ENCODE measurements around the gene NT5M.

Gene NT5M

GRCh38 chr17:17366941-17367875 is 64.0 kb downstream of the NT5M start:
- Mint-ChIP-seq H3K4me3 (no peak overlapping the region), H3K27ac (no peak overlapping the region), H3K27me3 (peaks cover 0 to 5% of the 10 kb centered on the region in 2 donors), H3K9me3 (no peaks in the 10 kb centered on the region), H3K36me3 (ENCODE audit: insufficient read depth) (peaks cover 4% of the 10 kb centered on the region), H3K4me1 (ENCODE audit: low read depth in 2 of 2) (peaks cover 12% of the 10 kb centered on the region in 2 donors)
- no peak for ATAC-seq (replicated peaks)
- no peak for DNase-seq

- DNase-seq (no peak), ATAC-seq (replicated peaks) (no peak)
- no peak overlapping the region for H3K4me3 Mint-ChIP-seq
- H3K27me3 Mint-ChIP-seq = peaks cover 0 to 5% of the 10 kb centered on the region in 2 donors
- no peaks in the 10 kb centered on the region for H3K9me3 Mint-ChIP-seq
- H3K4me1 Mint-ChIP-seq (ENCODE audit: low read depth in 2 of 2) = peaks cover 12% of the 10 kb centered on the region in 2 donors
- no peak overlapping the region for H3K27ac Mint-ChIP-seq
- H3K36me3 Mint-ChIP-seq (ENCODE audit: insufficient read depth) = peaks cover 4% of the 10 kb centered on the region
Observed at GRCh38 chr17:17367931-17368330, 64.8 kb downstream of the NT5M start.

GRCh38 chr17:17370711-17371110 is 67.5 kb downstream of the NT5M start:
- Mint-ChIP-seq H3K9me3 (no peaks in the 10 kb centered on the region), H3K27ac (peak overlapping the region in 1 of 2 donors; percentile 56), H3K36me3 (ENCODE audit: insufficient read depth) (no peaks in the 10 kb centered on the region), H3K4me3 (no peak overlapping the region), H3K27me3 (peaks cover 0 to 5% of the 10 kb centered on the region in 2 donors), H3K4me1 (ENCODE audit: low read depth in 2 of 2) (no peaks in the 10 kb centered on the region)
- ATAC-seq (replicated peaks) (no peak), DNase-seq (no peak)

- Mint-ChIP-seq H3K27me3 (no peaks in the 10 kb centered on the region), H3K27ac (no peak overlapping the region), H3K9me3 (no peaks in the 10 kb centered on the region), H3K4me1 (ENCODE audit: low read depth in 2 of 2) (no peaks in the 10 kb centered on the region), H3K36me3 (ENCODE audit: insufficient read depth) (no peaks in the 10 kb centered on the region), H3K4me3 (no peak overlapping the region)
- no peak for ATAC-seq (replicated peaks)
- no peak for DNase-seq
Observed at GRCh38 chr17:17372856-17373520, 69.8 kb downstream of the NT5M start.

GRCh38 chr17:17375841-17376240 is 72.7 kb downstream of the NT5M start:
- DNase-seq = no peak
- no peak for ATAC-seq (replicated peaks)
- Mint-ChIP-seq H3K4me1 (ENCODE audit: low read depth in 2 of 2) (no peaks in the 10 kb centered on the region), H3K36me3 (ENCODE audit: insufficient read depth) (no peaks in the 10 kb centered on the region), H3K27me3 (peaks cover 4 to 15% of the 10 kb centered on the region in 2 donors), H3K4me3 (no peak overlapping the region), H3K27ac (no peak overlapping the region), H3K9me3 (no peaks in the 10 kb centered on the region)

GRCh38 chr17:17376362-17376761 is 73.2 kb downstream of the NT5M start:
- H3K9me3 Mint-ChIP-seq = no peaks in the 10 kb centered on the region
- DNase-seq (no peak), ATAC-seq (replicated peaks) (no peak)
- no peak overlapping the region for H3K4me3 Mint-ChIP-seq
- no peaks in the 10 kb centered on the region for H3K4me1 Mint-ChIP-seq (ENCODE audit: low read depth in 2 of 2)
- H3K36me3 Mint-ChIP-seq (ENCODE audit: insufficient read depth) = no peaks in the 10 kb centered on the region
- H3K27me3 Mint-ChIP-seq = peaks cover 7 to 15% of the 10 kb centered on the region in 2 donors
- H3K27ac Mint-ChIP-seq = no peak overlapping the region

- Mint-ChIP-seq H3K36me3 (ENCODE audit: insufficient read depth) (no peaks in the 10 kb centered on the region), H3K27ac (no peak overlapping the region), H3K4me1 (ENCODE audit: low read depth in 2 of 2) (no peaks in the 10 kb centered on the region), H3K4me3 (no peak overlapping the region), H3K27me3 (peaks cover 11 to 15% of the 10 kb centered on the region in 2 donors), H3K9me3 (no peaks in the 10 kb centered on the region)
- ATAC-seq (replicated peaks) = no peak
- no peak for DNase-seq
Observed at GRCh38 chr17:17377071-17377967, 74.1 kb downstream of the NT5M start.

- no peak overlapping the region for H3K4me3 Mint-ChIP-seq
- no peaks in the 10 kb centered on the region for H3K36me3 Mint-ChIP-seq (ENCODE audit: insufficient read depth)
- no peaks in the 10 kb centered on the region for H3K9me3 Mint-ChIP-seq
- H3K4me1 Mint-ChIP-seq (ENCODE audit: low read depth in 2 of 2) = no peaks in the 10 kb centered on the region
- ATAC-seq (replicated peaks) = no peak
- peaks cover 16 to 24% of the 10 kb centered on the region in 2 donors for H3K27me3 Mint-ChIP-seq
- no peak for DNase-seq
- H3K27ac Mint-ChIP-seq = no peak overlapping the region
Observed at GRCh38 chr17:17379197-17379991, 76.2 kb downstream of the NT5M start.

GRCh38 chr17:17380145-17380925 is 77.2 kb downstream of the NT5M start:
- no peaks in the 10 kb centered on the region for H3K36me3 Mint-ChIP-seq (ENCODE audit: insufficient read depth)
- no peak for ATAC-seq (replicated peaks)
- H3K27ac Mint-ChIP-seq = no peak overlapping the region
- no peak for DNase-seq
- H3K27me3 Mint-ChIP-seq = peaks cover 16 to 24% of the 10 kb centered on the region in 2 donors
- H3K9me3 Mint-ChIP-seq = no peaks in the 10 kb centered on the region
- H3K4me3 Mint-ChIP-seq = no peak overlapping the region
- H3K4me1 Mint-ChIP-seq (ENCODE audit: low read depth in 2 of 2) = no peaks in the 10 kb centered on the region

GRCh38 chr17:17381446-17382064 is 78.4 kb downstream of the NT5M start:
- no peak for ATAC-seq (replicated peaks)

GRCh38 chr17:17382065-17382459 is 78.9 kb downstream of the NT5M start:
- peaks cover 16 to 40% of the 10 kb centered on the region in 2 donors for H3K27me3 Mint-ChIP-seq
- H3K4me1 Mint-ChIP-seq (ENCODE audit: low read depth in 2 of 2) = no peaks in the 10 kb centered on the region
- no peak for DNase-seq
- no peaks in the 10 kb centered on the region for H3K36me3 Mint-ChIP-seq (ENCODE audit: insufficient read depth)
- ATAC-seq (replicated peaks) = no peak
- H3K9me3 Mint-ChIP-seq = no peaks in the 10 kb centered on the region
- H3K4me3 Mint-ChIP-seq = no peak overlapping the region
- H3K27ac Mint-ChIP-seq = no peak overlapping the region

More at GRCh38 chr17:17381446-17382064, 78.4 kb downstream of the NT5M start:
- H3K4me1 Mint-ChIP-seq (ENCODE audit: low read depth in 2 of 2) = no peaks in the 10 kb centered on the region
- no peaks in the 10 kb centered on the region for H3K36me3 Mint-ChIP-seq (ENCODE audit: insufficient read depth)
- H3K27me3 Mint-ChIP-seq = peaks cover 16 to 35% of the 10 kb centered on the region in 2 donors
- no peaks in the 10 kb centered on the region for H3K9me3 Mint-ChIP-seq
- DNase-seq = no peak
- H3K4me3 Mint-ChIP-seq = no peak overlapping the region
- H3K27ac Mint-ChIP-seq = no peak overlapping the region

- H3K9me3 Mint-ChIP-seq = no peaks in the 10 kb centered on the region
Observed at GRCh38 chr17:17382971-17383370, 79.8 kb downstream of the NT5M start.

More at GRCh38 chr17:17382971-17383370, 79.8 kb downstream of the NT5M start:
- Mint-ChIP-seq H3K27me3 (peaks cover 16 to 45% of the 10 kb centered on the region in 2 donors), H3K4me3 (no peak overlapping the region), H3K36me3 (ENCODE audit: insufficient read depth) (no peaks in the 10 kb centered on the region), H3K27ac (no peak overlapping the region), H3K4me1 (ENCODE audit: low read depth in 2 of 2) (peaks cover 0 to 1% of the 10 kb centered on the region in 2 donors)
- ATAC-seq (replicated peaks) (no peak), DNase-seq (no peak)
